GM11168 (cell line): ENCODE measurements around the gene SCN3B.
"Not testable (repeated sequence)": the region's sequence is repeated elsewhere in the genome, so short reads cannot be mapped to it uniquely, and the experiment has no call there.

Experiments
- in situ Hi-C: fragments of 300-500 bp; cut with MboI; formaldehyde crosslinking; loops from one replicate; pipeline ENCODE4 v1.12.0; 2022; ENCODE audit warnings: low sequenced_read_pairs; ENCODE audit not compliant: unreplicated experiment

Gene SCN3B

GRCh38 chr11:123659965-123660364 is 5.5 kb upstream of the SCN3B start:
- in situ Hi-C loops: not testable (repeated sequence)

- in situ Hi-C loops: no loop called here
Measured at GRCh38 chr11:123659311-123659710, 4.9 kb upstream of the SCN3B start.

- in situ Hi-C loops: loop anchor here (5.0 kb wide), 1 partner anchor 43 kb away; no protein-coding TSS in a partner anchor
Measured at GRCh38 chr11:123653827-123654565, 428 bp downstream of the SCN3B start.

DNA sequence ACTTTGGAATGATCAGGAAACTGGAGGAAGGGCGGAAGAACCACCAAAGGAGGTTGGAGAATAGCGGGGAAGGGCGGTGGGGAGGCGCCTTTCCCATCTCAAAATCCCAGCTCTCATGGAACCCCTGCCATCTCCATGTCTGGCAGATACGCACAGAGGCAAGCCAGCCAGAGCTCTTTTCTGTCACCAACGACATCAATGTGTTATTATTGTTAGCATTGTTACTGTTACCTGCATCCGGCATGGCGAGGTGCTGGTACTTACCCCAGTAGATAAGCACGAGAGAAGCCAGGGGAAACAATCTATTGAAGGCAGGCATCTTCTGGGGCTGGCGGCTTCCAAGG is 969 bp downstream of the SCN3B start:
- in situ Hi-C loops: loop anchor here (5.0 kb wide), 1 partner anchor 44 kb away; no protein-coding TSS in a partner anchor

DNA sequence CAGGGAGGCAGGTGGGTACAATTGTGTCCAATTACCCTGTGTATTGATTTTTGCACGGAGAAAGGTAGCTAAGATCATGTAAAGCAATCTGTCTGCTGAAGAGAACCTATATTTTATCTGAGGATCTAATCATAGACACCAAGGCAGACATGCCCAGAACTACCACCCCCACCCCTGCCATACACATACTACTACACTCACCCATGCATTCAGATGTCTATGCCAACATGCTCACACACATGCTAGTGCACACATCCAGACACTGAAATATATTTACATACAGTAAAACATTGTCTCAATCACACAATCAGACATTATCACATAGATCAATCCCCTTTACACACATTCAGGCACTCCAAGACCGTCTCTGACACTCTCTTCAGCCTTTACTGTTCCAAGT is 1.8 kb downstream of the SCN3B start:
- in situ Hi-C loops: loop anchor here (5.0 kb wide), 1 partner anchor 45 kb away; no protein-coding TSS in a partner anchor

GRCh38 chr11:123650901-123651300 is 3.5 kb downstream of the SCN3B start:
- in situ Hi-C loops: loop anchor here (5.0 kb wide), 1 partner anchor 46 kb away; no protein-coding TSS in a partner anchor

DNA sequence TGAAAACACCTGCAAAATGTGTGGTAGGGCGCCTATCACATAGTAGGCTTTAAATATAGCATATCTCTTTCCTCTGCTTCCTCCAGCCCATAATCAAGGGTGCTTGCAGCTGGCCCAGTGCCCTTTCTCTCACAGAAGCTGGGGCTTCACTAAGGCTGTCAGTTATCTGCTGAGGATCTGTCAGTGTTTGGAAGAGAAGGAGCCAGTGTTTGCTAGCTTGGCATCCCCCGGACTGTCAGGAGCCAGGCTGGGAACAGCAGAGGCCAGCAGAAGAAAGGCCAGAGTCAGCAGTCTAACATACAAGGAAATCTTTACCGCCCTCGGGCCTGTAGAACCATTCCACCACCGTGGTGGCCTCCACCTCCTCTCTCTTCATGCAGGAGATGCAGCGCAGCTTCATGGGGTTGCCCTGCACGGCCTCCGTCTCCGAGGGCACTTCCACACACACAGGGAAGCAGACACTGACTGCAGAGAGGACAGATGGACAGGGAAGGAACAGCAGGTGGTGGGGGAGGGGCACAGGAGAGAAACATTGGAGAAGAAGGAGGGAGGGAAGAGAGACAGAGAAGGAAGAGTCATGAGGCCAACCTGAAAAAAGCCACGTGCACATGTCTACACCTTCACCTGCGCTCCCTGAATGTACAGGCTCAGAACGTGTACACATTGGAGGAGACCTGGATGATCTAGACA is 9.0 kb downstream of the SCN3B start:
- in situ Hi-C loops: no loop called here

GRCh38 chr11:123642435-123642834 is 12.0 kb downstream of the SCN3B start:
- in situ Hi-C loops: no loop called here

DNA sequence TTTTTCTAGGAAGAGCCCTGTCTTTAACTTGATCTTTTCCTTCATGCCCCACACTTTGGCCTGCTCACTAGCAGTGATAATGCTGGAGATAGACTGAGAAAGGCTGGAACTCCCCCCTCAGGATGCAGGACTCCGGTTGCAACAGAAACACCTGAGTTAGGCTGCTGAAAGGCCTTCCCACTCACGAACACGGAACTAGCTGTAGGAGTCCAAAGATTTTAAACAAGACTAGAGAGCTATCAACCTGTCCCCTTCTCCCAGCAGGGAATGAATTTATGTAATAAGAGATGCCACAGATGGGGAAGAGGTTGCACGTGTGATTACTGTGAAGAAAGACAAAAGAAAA is 13.0 kb downstream of the SCN3B start:
- in situ Hi-C loops: no loop called here

GRCh38 chr11:123640677-123641494 is 13.5 kb downstream of the SCN3B start:
- in situ Hi-C loops: no loop called here

GRCh38 chr11:123640029-123640428 is 14.4 kb downstream of the SCN3B start:
- in situ Hi-C loops: no loop called here

GRCh38 chr11:123630126-123630608 is 24.3 kb downstream of the SCN3B start:
- in situ Hi-C loops: no loop called here

DNA sequence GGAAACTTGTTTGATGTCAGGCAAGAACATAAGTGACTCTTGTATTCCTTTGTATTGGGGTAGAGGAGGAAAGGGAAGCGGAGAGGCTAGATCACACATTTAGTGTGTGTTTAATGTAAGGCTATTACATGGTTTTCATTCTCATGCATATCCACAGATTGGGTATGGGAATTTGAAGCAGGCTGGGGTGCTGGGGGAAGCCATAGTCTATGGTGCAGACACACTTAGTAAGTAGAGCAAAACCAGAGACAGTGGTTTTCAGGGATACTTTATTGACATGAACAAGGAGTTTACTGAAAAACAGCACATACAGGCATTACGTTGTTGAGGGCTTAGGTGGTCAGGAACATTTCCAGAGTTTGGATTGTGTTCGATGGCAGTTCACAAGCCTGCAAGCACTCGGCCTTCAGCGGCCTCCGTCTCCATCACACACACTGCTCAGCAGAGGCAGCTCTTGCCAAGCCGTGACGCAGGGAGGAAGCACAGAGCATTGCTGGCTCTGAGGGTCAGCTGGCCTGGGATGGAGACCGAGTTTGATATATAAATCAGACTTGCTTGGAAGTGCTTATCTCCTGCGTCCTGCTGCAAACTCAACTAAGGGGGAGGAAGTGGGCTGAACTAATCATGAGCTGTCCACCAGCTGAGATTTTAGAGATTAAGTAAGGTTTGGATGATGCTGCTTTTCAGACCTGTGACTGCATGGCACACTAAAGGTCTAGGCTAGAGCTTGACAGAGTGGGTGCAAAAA is 25.3 kb downstream of the SCN3B start:
- in situ Hi-C loops: no loop called here

DNA sequence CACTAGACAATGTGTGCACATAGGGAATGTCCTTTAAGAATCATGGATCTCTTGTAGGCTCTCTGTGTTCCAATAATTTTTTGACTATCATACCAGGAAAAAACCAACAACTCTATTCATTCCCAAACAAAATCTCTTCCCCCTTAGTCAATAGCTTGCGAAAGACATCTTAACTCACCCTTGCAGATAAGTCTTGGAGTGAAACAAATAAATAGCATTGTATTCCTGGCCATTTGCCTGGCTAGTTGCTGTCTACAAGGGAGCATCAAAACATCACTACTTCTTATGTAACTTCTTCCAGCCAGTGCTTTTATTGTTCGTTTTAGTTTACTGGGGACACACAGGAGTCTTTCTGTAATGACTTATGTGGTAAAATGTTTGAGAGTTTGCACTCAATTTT is 29.4 kb downstream of the SCN3B start:
- in situ Hi-C loops: no loop called here

DNA sequence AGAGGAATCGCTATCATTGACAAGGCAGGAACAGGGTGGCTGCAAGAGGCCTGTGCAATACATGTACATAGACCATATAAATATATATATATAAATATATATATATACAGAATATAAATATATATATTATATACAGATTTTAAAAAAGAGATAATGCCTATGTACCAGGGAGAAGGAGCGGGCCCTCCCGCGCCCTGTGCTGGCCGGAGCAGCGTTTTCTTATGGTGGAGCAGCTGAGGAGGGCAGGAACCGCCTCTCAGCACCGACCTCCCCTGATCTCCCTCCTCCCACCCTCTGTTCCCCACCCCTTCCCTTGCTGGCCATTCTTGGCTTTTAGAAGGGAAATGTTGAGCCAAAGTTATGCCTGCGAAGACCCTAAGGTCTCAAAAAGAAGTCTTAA is 31.8 kb downstream of the SCN3B start:
- in situ Hi-C loops: no loop called here

DNA sequence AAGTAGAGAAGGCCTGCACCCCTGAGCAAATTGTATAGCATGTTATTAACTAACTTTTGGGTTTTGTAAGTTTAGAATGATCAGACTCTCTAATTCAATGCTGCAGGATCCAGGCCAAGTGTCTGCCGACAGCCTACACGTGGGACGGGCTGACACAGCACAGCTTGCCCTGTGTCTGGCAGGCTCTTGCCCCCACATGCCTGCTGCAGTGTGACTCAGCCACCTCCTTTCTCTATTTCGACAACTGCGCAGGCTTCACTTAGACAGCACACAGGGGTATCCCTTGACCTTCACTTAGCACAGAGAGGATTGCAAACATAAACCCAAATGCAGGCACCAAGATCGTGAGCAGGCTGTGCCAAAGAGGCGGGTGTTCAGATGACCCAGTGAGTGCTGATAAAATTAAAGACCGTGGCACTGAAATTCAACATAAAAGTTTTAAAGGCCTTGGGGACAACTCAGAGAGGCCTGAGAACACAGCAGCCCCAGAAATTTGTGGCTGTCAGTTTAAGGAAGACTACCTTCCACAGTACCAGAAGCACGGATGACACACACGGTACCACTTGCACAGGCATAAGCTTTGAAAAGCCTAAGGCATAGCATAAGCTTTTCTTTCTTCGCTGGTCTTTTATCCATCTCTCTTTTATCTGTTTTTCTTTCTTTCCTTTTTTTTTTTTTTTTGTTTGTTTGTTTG is 37.8 kb downstream of the SCN3B start:
- in situ Hi-C loops: no loop called here

DNA sequence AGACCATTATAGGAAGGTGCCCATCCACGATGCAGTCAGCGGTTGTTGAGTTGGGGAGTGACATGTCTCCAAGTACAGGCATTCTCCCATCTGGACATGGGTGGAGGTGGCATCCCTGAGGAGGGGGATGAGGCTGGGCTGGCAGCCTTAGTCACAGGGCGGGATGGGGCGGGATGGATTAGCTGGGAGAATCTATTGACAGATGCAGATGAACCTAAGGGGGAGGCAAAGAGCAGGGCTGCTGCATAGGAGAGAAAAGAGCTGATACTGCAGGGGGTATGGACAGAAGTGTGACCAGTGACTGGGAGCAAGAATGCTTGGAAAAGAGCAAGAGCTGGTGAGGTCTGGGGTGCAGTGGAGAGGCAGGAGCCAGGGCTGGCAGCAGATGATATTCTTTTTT is 42.7 kb downstream of the SCN3B start:
- in situ Hi-C loops: no loop called here

- in situ Hi-C loops: no loop called here
Measured at GRCh38 chr11:123608945-123609344, 45.5 kb downstream of the SCN3B start.

DNA sequence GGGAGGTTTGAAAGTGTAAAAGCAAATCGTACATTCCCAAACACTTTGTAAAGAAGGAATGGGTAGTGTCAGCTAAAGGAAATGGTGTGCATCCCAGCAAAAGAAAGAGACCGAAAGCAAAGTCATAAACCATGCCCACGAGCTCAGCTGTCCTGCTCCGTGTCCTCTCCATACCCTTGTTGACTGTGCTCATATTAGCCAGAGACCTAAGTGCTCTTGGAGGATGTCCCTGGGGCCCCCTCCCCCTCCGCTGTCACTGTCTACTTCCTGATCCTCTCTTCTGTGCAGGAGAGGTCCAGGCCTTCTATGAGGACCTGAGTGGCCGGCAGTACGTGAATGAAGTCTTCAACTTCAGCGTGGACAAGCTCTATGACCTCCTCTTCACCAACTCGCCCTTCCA is 46.1 kb downstream of the SCN3B start:
- in situ Hi-C loops: no loop called here

- in situ Hi-C loops: no loop called here
Measured at GRCh38 chr11:123607781-123608180, 46.6 kb downstream of the SCN3B start.
